ENCODE data around the gene GPR87. TPM values are rescaled to one million over a fixed set of nuclear protein-coding genes. Genes with fewer than 3 reads are reported as not detected.

The GPR87 gene
- total and polyA plus RNA-seq, 9 of the 15 experiments (the other 6 are each of a cell fraction or from before 2014, with no cell fraction given) = not detected

DNA sequence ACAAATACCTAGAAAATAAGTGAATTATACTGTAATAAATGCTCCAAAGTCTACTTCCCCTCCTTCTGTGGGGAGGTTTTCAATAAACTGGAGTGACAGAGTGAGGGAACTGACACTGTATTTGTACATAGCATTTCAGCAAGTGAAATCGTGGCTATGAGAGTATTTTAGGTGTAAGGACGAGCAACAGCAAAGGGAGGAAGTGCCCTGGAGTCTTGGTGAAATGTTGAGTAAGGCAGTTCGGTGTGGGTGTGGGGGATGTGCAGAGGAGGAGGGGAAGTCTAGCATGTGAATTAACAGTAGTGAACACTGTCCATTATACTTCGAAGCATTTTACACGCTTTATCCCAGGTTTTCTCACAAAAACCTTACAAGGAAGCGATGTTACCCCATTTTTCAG is 30.8 kb upstream of the GPR87 start:
- H3K27me3 ChIP-seq (ENCODE audit: control insufficient read depth in 2 of 2, insufficient read depth in 2 of 2, low read length in 2 of 2) = peaks cover 0 to 5% of the 10 kb centered on the region in 2 experiments; a peak in 2 of 5 replicates
- intact Hi-C loops (cut with micrococcal nuclease) = no loop called here
- H3K4me3 ChIP-seq = no peak overlapping the region
- H3K9me1 ChIP-seq (ENCODE audit: control insufficient read depth, insufficient read depth, low read length) = no peaks in the 10 kb centered on the region
- H3K9ac ChIP-seq (ENCODE audit: insufficient read depth in 1 of 2, low read depth in 2 of 2, low read length in 2 of 2) = no peak overlapping the region
- H3K79me2 ChIP-seq (ENCODE audit: control insufficient read depth, insufficient read depth, low read length) = no peaks in the 10 kb centered on the region
- in situ Hi-C loops (cut with MboI) = no loop called here
- POLR2A ChIA-PET = no interaction called here
- no peaks in the 10 kb centered on the region for H3K36me3 ChIP-seq (ENCODE audit: control insufficient read depth, insufficient read depth, low read length)
- H2AFZ ChIP-seq (ENCODE audit: low read depth, low read length) = no peak overlapping the region
- no peaks in the 10 kb centered on the region for H3K9me3 ChIP-seq (replicated peaks; ENCODE audit: control insufficient read depth, insufficient read depth, low read depth, low read length)
- H3K4me1 ChIP-seq (replicated peaks in 1 of 2; ENCODE audit: control insufficient read depth in 2 of 2, insufficient read depth in 2 of 2, low read length in 2 of 2) = no peaks in the 10 kb centered on the region
- H3K27ac ChIP-seq (ENCODE audit: extremely low read depth, low read depth, low read length) = no peak overlapping the region
- no peak for DNase-seq (ENCODE audit: extremely low read depth in 1 of 4, low spot score in 3 of 4)
- BruUV-seq (replicated peaks) = no TSS peak
- no peak for ATAC-seq
- H3K4me2 ChIP-seq (ENCODE audit: insufficient read depth, low read length) = no peak overlapping the region
- no peak for FAIRE-seq
- CTCF ChIA-PET (ENCODE audit: low intra/inter-chr PET ratio) = no interaction called here
- 0% methylated on average over 6 of the region's 6 CpGs for WGBS (ENCODE audit: insufficient coverage, low coverage, missing lambda C conversion rate)
- H4K20me1 ChIP-seq (replicated peaks; ENCODE audit: control insufficient read depth, insufficient read depth, low read length) = no peaks in the 10 kb centered on the region
- TF ChIP-seq KDM1A (IDR thresholded peaks at IDR 0.05) = no peak
- 0 out of 2 replicates have a peak, but pooled peaks have one; percentile 31 for TF ChIP-seq SPI1 (IDR thresholded peaks at IDR 0.05; ENCODE audit: borderline replicate concordance, low read depth, low read length)
- TF ChIP-seq ELF2 (CRISPR knock-in tag; IDR thresholded peaks at IDR 0.05) = no peak

DNA sequence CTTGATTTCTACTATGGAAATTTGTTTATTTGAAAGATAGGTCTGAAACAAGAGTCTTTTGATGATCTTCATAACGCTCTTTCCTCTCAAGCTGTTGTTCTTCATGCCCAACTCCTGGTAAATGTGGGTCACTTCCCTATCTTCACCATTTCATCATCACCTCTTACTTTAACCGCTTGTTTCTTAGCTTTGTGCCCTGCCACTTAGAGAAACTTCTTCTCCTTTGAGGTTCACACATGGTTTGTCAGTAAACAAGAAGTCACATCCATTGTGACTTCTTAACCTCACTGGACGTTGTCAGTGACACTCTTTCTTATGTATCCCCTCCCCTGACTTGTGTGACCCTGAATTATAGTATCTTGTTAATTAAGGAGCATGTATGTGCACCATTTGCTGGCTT is 29.7 kb upstream of the GPR87 start:
- no TSS peak for BruUV-seq (replicated peaks)
- no peak overlapping the region for H2AFZ ChIP-seq (ENCODE audit: low read depth, low read length)
- intact Hi-C loops (cut with micrococcal nuclease) = no loop called here
- FAIRE-seq (no peak), ATAC-seq (no peak), DNase-seq (ENCODE audit: extremely low read depth in 1 of 4, low spot score in 3 of 4) (no peak)
- no peak overlapping the region for H3K4me2 ChIP-seq (ENCODE audit: insufficient read depth, low read length)
- peaks cover 0 to 5% of the 10 kb centered on the region in 2 experiments; a peak in 2 of 5 replicates for H3K27me3 ChIP-seq (ENCODE audit: control insufficient read depth in 2 of 2, insufficient read depth in 2 of 2, low read length in 2 of 2)
- no peaks in the 10 kb centered on the region for H3K4me1 ChIP-seq (replicated peaks in 1 of 2; ENCODE audit: control insufficient read depth in 2 of 2, insufficient read depth in 2 of 2, low read length in 2 of 2)
- in situ Hi-C loops (cut with MboI) = no loop called here
- WGBS (ENCODE audit: insufficient coverage, low coverage, missing lambda C conversion rate) = 0% methylated on average over 3 of the region's 3 CpGs
- no peaks in the 10 kb centered on the region for H3K9me3 ChIP-seq (replicated peaks; ENCODE audit: control insufficient read depth, insufficient read depth, low read depth, low read length)
- no peaks in the 10 kb centered on the region for H3K79me2 ChIP-seq (ENCODE audit: control insufficient read depth, insufficient read depth, low read length)
- H4K20me1 ChIP-seq (replicated peaks; ENCODE audit: control insufficient read depth, insufficient read depth, low read length) = no peaks in the 10 kb centered on the region
- H3K27ac ChIP-seq (ENCODE audit: extremely low read depth, low read depth, low read length) = no peak overlapping the region
- no peak overlapping the region for H3K4me3 ChIP-seq
- POLR2A ChIA-PET = interaction anchor here (0.5 kb wide), 1 partner anchor 1750 kb away, joined by 3 read pairs; no protein-coding TSS in a partner anchor
- no peaks in the 10 kb centered on the region for H3K36me3 ChIP-seq (ENCODE audit: control insufficient read depth, insufficient read depth, low read length)
- H3K9ac ChIP-seq (ENCODE audit: insufficient read depth in 1 of 2, low read depth in 2 of 2, low read length in 2 of 2) = no peak overlapping the region
- H3K9me1 ChIP-seq (ENCODE audit: control insufficient read depth, insufficient read depth, low read length) = no peaks in the 10 kb centered on the region
- CTCF ChIA-PET (ENCODE audit: low intra/inter-chr PET ratio) = no interaction called here
- no peak for TF ChIP-seq ARHGAP35 (IDR thresholded peaks at IDR 0.05; ENCODE audit: partially characterized antibody)
- no peak for TF ChIP-seq PHF20 (IDR thresholded peaks at IDR 0.05; ENCODE audit: partially characterized antibody)
- TF ChIP-seq BRF1 (IDR thresholded peaks at IDR 0.05; ENCODE audit: borderline replicate concordance, extremely low read depth, insufficient read length) = no peak
- TF ChIP-seq KAT2B (IDR thresholded peaks at IDR 0.05; ENCODE audit: low read depth, low read length) = no peak
- TF ChIP-seq YBX1 (IDR thresholded peaks at IDR 0.05) = no peak

Data from K562 (cell line).